ENCODE data around the gene RALGPS2.
"Not testable (repeated sequence)": the region's sequence is repeated elsewhere in the genome, so short reads cannot be mapped to it uniquely, and the experiment has no call there.

The RALGPS2 gene

GRCh38 chr1:178784131-178784536, 59.1 kb downstream of the RALGPS2 start:
- DNase-seq, result no peak

- no peak for DNase-seq
Observed at GRCh38 chr1:178792394-178792793, 67.3 kb downstream of the RALGPS2 start.

GRCh38 chr1:178796013-178796412, 71.0 kb downstream of the RALGPS2 start:
- DNase-seq, result no peak

- DNase-seq, result no peak
Observed at GRCh38 chr1:178797590-178797989, 72.5 kb downstream of the RALGPS2 start.

GRCh38 chr1:178798232-178798861, 73.3 kb downstream of the RALGPS2 start:
- DNase-seq, result no peak

- no peak for DNase-seq
Observed at GRCh38 chr1:178802873-178803272, 77.8 kb downstream of the RALGPS2 start.

- DNase-seq, result no peak
Observed at GRCh38 chr1:178806665-178807300, 81.7 kb downstream of the RALGPS2 start.

GRCh38 chr1:178808529-178808928, 83.5 kb downstream of the RALGPS2 start:
- no peak for DNase-seq

- DNase-seq, result no peak
Observed at GRCh38 chr1:178810585-178810984, 85.5 kb downstream of the RALGPS2 start.

- no peak for DNase-seq
Observed at GRCh38 chr1:178818416-178818815, 93.4 kb downstream of the RALGPS2 start.

- DNase-seq, result no peak
Observed at GRCh38 chr1:178819123-178819522, 94.1 kb downstream of the RALGPS2 start.

- DNase-seq, result no peak
Observed at GRCh38 chr1:178821134-178821866, 96.3 kb downstream of the RALGPS2 start.

GRCh38 chr1:178825167-178825566, 100.1 kb downstream of the RALGPS2 start:
- no peak for DNase-seq

GRCh38 chr1:178844436-178844835, 119.4 kb downstream of the RALGPS2 start:
- no peak for DNase-seq

- DNase-seq, result no peak
Observed at GRCh38 chr1:178846306-178846705, 121.3 kb downstream of the RALGPS2 start.

GRCh38 chr1:178847396-178847849, 122.4 kb downstream of the RALGPS2 start:
- DNase-seq, result no peak

GRCh38 chr1:178847919-178848318, 122.9 kb downstream of the RALGPS2 start:
- not testable (repeated sequence) for DNase-seq

GRCh38 chr1:178849918-178850317, 124.9 kb downstream of the RALGPS2 start:
- DNase-seq, result no peak

GRCh38 chr1:178857126-178857525, 132.1 kb downstream of the RALGPS2 start:
- DNase-seq, result no peak

- no peak for DNase-seq
Observed at GRCh38 chr1:178862416-178862815, 137.4 kb downstream of the RALGPS2 start.

GRCh38 chr1:178862864-178863263, 137.8 kb downstream of the RALGPS2 start:
- no peak for DNase-seq

- DNase-seq, result no peak
Observed at GRCh38 chr1:178864326-178864725, 139.3 kb downstream of the RALGPS2 start.

GRCh38 chr1:178867670-178868069, 142.6 kb downstream of the RALGPS2 start:
- DNase-seq, result no peak

GRCh38 chr1:178868706-178869105, 143.7 kb downstream of the RALGPS2 start:
- DNase-seq, result no peak
